GM13976 (cell line): ENCODE data around the gene STX7.

Source experiments
- DNase-seq: peaks from one replicate; pipeline ENCODE4 v3.0.0; 2012; ENCODE audit warnings: low spot score
- CTCF ChIP-seq: IDR thresholded peaks from 2 replicates; pipeline ENCODE4 v1.5.1; 2012; ENCODE audit warnings: borderline replicate concordance, mild to moderate bottlenecking; ENCODE audit not compliant: insufficient read depth; ENCODE audit errors: extremely low read depth, missing control alignments, control extremely low read depth
- in situ Hi-C: fragments of 300-500 bp; cut with MboI; formaldehyde crosslinking; loops from one replicate; pipeline ENCODE4 v1.12.0; 2022; ENCODE audit warnings: low sequenced_read_pairs, mixed read lengths, inconsistent platforms; ENCODE audit not compliant: unreplicated experiment

Gene STX7

GRCh38 chr6:132490024-132490423, 22.9 kb downstream of the STX7 start:
- in situ Hi-C loops = no loop called here

GRCh38 chr6:132489376-132489775, 23.5 kb downstream of the STX7 start:
- in situ Hi-C loops = loop anchor here (10.0 kb wide), 1 partner anchor 215 kb away; no protein-coding TSS in a partner anchor
- no peak for TF ChIP-seq CTCF
- no peak for DNase-seq

More at GRCh38 chr6:132490024-132490423, 22.9 kb downstream of the STX7 start:
- TF ChIP-seq CTCF = no peak
- no peak for DNase-seq

GRCh38 chr6:132487762-132488161, 25.2 kb downstream of the STX7 start:
- no peak for TF ChIP-seq CTCF
- in situ Hi-C loops = loop anchor here (10.0 kb wide), 1 partner anchor 213 kb away; no protein-coding TSS in a partner anchor
- no peak for DNase-seq

- no peak for TF ChIP-seq CTCF
- in situ Hi-C loops = loop anchor here (10.0 kb wide), 1 partner anchor 210 kb away; no protein-coding TSS in a partner anchor
Observed at GRCh38 chr6:132484680-132485018, 28.3 kb downstream of the STX7 start.

GRCh38 chr6:132483779-132484679, 28.9 kb downstream of the STX7 start:
- peak; percentile 29 for DNase-seq
- TF ChIP-seq CTCF = peak; percentile 36
- in situ Hi-C loops = loop anchor here (10.0 kb wide), 1 partner anchor 209 kb away; no protein-coding TSS in a partner anchor

More at GRCh38 chr6:132484680-132485018, 28.3 kb downstream of the STX7 start:
- no peak for DNase-seq

GRCh38 chr6:132482581-132482980, 30.3 kb downstream of the STX7 start:
- no peak for TF ChIP-seq CTCF
- in situ Hi-C loops = loop anchor here (10.0 kb wide), 1 partner anchor 208 kb away; no protein-coding TSS in a partner anchor
- no peak for DNase-seq
